ENCODE data around the gene SLC22A1.

- TF ChIP-seq CTCF (IDR thresholded peaks at IDR 0.05 in 2 of 3, conservative IDR thresholded peaks at IDR 0.05 in 1 of 3; ENCODE audit: control insufficient read depth in 2 of 3, extremely low read depth in 1 of 3, insufficient read depth in 1 of 3, low read depth in 3 of 3, low read length in 3 of 3) = no peak
- no peak for TF ChIP-seq BCLAF1 (IDR thresholded peaks at IDR 0.05)
- TF ChIP-seq SP1 (IDR thresholded peaks at IDR 0.05; ENCODE audit: low read depth, low read length) = no peak
- TF ChIP-seq ASH2L (IDR thresholded peaks at IDR 0.05; ENCODE audit: borderline replicate concordance, low read depth) = no peak
- TF ChIP-seq CREB1 (IDR thresholded peaks at IDR 0.05; ENCODE audit: low read depth) = no peak
Measured at GRCh38 chr6:160095146-160095845, 26.3 kb upstream of the SLC22A1 start.

All from GM12878 (cell line).